DMS79 treated with DMSO at 0.1 percent for 48 hours (cell line): ENCODE data around the gene CAMTA1.
"Not testable (repeated sequence)": the region's sequence is repeated elsewhere in the genome, so short reads cannot be mapped to it uniquely, and the experiment has no call there.

Source experiments
- DNase-seq: peaks from one replicate; lab custom pipeline; 2025; lab: John Stamatoyannopoulos, UW

Gene CAMTA1

GRCh38 chr1:7149080-7149838, 364.0 kb downstream of the CAMTA1 start:
- DNase-seq: no peak

- DNase-seq: no peak
These were observed 365.5 kb downstream of the CAMTA1 start for GRCh38 chr1:7150724-7151280.

GRCh38 chr1:7151978-7152377, 366.7 kb downstream of the CAMTA1 start:
- DNase-seq: no peak

- DNase-seq: no peak
These were observed 367.4 kb downstream of the CAMTA1 start for GRCh38 chr1:7152655-7153054.

GRCh38 chr1:7153464-7153863, 368.2 kb downstream of the CAMTA1 start:
- no peak for DNase-seq

GRCh38 chr1:7159116-7159781, 374.0 kb downstream of the CAMTA1 start:
- no peak for DNase-seq

- not testable (repeated sequence) for DNase-seq
These were observed 383.3 kb downstream of the CAMTA1 start for GRCh38 chr1:7168554-7168953.

- DNase-seq: no peak
These were observed 385.9 kb downstream of the CAMTA1 start for GRCh38 chr1:7171168-7171567.

- no peak for DNase-seq
These were observed 386.3 kb downstream of the CAMTA1 start for GRCh38 chr1:7171574-7171973.

- DNase-seq: peak; percentile 25
These were observed 387.6 kb downstream of the CAMTA1 start for GRCh38 chr1:7172804-7173203.

GRCh38 chr1:7174561-7174960, 389.3 kb downstream of the CAMTA1 start:
- DNase-seq: no peak

GRCh38 chr1:7174980-7175906, 390.0 kb downstream of the CAMTA1 start:
- DNase-seq: no peak

GRCh38 chr1:7177021-7177420, 391.8 kb downstream of the CAMTA1 start:
- DNase-seq: no peak

- DNase-seq: no peak
These were observed 392.3 kb downstream of the CAMTA1 start for GRCh38 chr1:7177438-7178146.

GRCh38 chr1:7178336-7178735, 393.1 kb downstream of the CAMTA1 start:
- DNase-seq: no peak

GRCh38 chr1:7178741-7179140, 393.5 kb downstream of the CAMTA1 start:
- DNase-seq: no peak

- DNase-seq: no peak
These were observed 400.5 kb downstream of the CAMTA1 start for GRCh38 chr1:7185721-7186120.

- DNase-seq: peak; percentile 39
These were observed 401.3 kb downstream of the CAMTA1 start for GRCh38 chr1:7186382-7187111.

GRCh38 chr1:7187112-7187493, 401.8 kb downstream of the CAMTA1 start:
- no peak for DNase-seq

GRCh38 chr1:7190261-7190660, 405.0 kb downstream of the CAMTA1 start:
- DNase-seq: no peak

- DNase-seq: no peak
These were observed 407.2 kb downstream of the CAMTA1 start for GRCh38 chr1:7192453-7192852.
